Osteocyte (in vitro differentiated cells): ENCODE data around the gene MTMR2. TPM values are rescaled to one million over a fixed set of nuclear protein-coding genes. Genes with fewer than 3 reads are reported as not detected.

Source experiments
- DNase-seq: peaks from one replicate; pipeline ENCODE4 v3.0.0; 2021; ENCODE audit warnings: mixed read lengths; ENCODE audit not compliant: unreplicated experiment; ENCODE audit errors: extremely low spot score
- H3K27ac Mint-ChIP-seq: one replicate; pipeline ENCODE4 v1.8.0; 2021; ENCODE audit warnings: mild to moderate bottlenecking, mixed read lengths; ENCODE audit not compliant: unreplicated experiment
- H3K27me3 Mint-ChIP-seq: one replicate; pipeline ENCODE4 v1.8.0; 2021; ENCODE audit warnings: mixed read lengths; ENCODE audit not compliant: unreplicated experiment
- H3K36me3 Mint-ChIP-seq: one replicate; pipeline ENCODE4 v1.8.0; 2021; ENCODE audit warnings: mixed read lengths; ENCODE audit not compliant: unreplicated experiment
- H3K4me1 Mint-ChIP-seq: one replicate; pipeline ENCODE4 v1.8.0; 2021; ENCODE audit warnings: mixed read lengths; ENCODE audit not compliant: unreplicated experiment
- H3K4me3 Mint-ChIP-seq: one replicate; pipeline ENCODE4 v1.8.0; 2021; ENCODE audit warnings: mild to moderate bottlenecking, moderate library complexity, mixed read lengths; ENCODE audit not compliant: unreplicated experiment
- H3K9me3 Mint-ChIP-seq: one replicate; pipeline ENCODE4 v1.8.0; 2021; ENCODE audit warnings: mixed read lengths; ENCODE audit not compliant: unreplicated experiment
- CTCF ChIP-seq: fragments of 200-600 bp; sonication (generic); IDR thresholded peaks from 2 replicates; pipeline ENCODE4 v1.5.0; 2021; ENCODE audit warnings: antibody characterized with exemption, mild to moderate bottlenecking, moderate library complexity
- total RNA-seq: library from RNA; stranded (reverse); gene quantifications from 2 replicates; pipeline ENCODE4 v1.2.1, GENCODE V29; 2021

MTMR2 gene
- total RNA-seq, 1 donor from 2014 or later, result 41.1 TPM

GRCh38 chr11:95950905-95951304 is 27.0 kb upstream of the MTMR2 start:
- no peaks in the 10 kb centered on the region for H3K4me1 Mint-ChIP-seq
- H3K9me3 Mint-ChIP-seq, result peaks cover 5% of the 10 kb centered on the region
- no peak for TF ChIP-seq CTCF
- no peak for DNase-seq
- H3K27ac Mint-ChIP-seq, result no peak overlapping the region
- no peak overlapping the region for H3K4me3 Mint-ChIP-seq
- no peaks in the 10 kb centered on the region for H3K27me3 Mint-ChIP-seq
- no peaks in the 10 kb centered on the region for H3K36me3 Mint-ChIP-seq

- H3K27me3 Mint-ChIP-seq, result no peaks in the 10 kb centered on the region
- peaks cover 12% of the 10 kb centered on the region for H3K9me3 Mint-ChIP-seq
- H3K4me3 Mint-ChIP-seq, result no peak overlapping the region
- DNase-seq, result no peak
- no peaks in the 10 kb centered on the region for H3K36me3 Mint-ChIP-seq
- H3K27ac Mint-ChIP-seq, result no peak overlapping the region
- TF ChIP-seq CTCF, result no peak
- H3K4me1 Mint-ChIP-seq, result no peaks in the 10 kb centered on the region
Measured at GRCh38 chr11:95948637-95949036, 24.7 kb upstream of the MTMR2 start.

GRCh38 chr11:95944623-95945022 is 20.7 kb upstream of the MTMR2 start:
- H3K9me3 Mint-ChIP-seq, result peaks cover 14% of the 10 kb centered on the region
- H3K4me1 Mint-ChIP-seq, result no peaks in the 10 kb centered on the region
- DNase-seq, result no peak
- TF ChIP-seq CTCF, result no peak
- no peak overlapping the region for H3K27ac Mint-ChIP-seq
- H3K36me3 Mint-ChIP-seq, result no peaks in the 10 kb centered on the region
- no peaks in the 10 kb centered on the region for H3K27me3 Mint-ChIP-seq
- H3K4me3 Mint-ChIP-seq, result no peak overlapping the region

GRCh38 chr11:95943546-95943945 is 19.6 kb upstream of the MTMR2 start:
- H3K27ac Mint-ChIP-seq, result no peak overlapping the region
- no peaks in the 10 kb centered on the region for H3K36me3 Mint-ChIP-seq
- peaks cover 10% of the 10 kb centered on the region for H3K9me3 Mint-ChIP-seq
- H3K4me3 Mint-ChIP-seq, result no peak overlapping the region
- H3K4me1 Mint-ChIP-seq, result no peaks in the 10 kb centered on the region
- H3K27me3 Mint-ChIP-seq, result no peaks in the 10 kb centered on the region
- DNase-seq, result no peak
- no peak for TF ChIP-seq CTCF

GRCh38 chr11:95939091-95939490 is 15.2 kb upstream of the MTMR2 start:
- Mint-ChIP-seq H3K27me3 (no peaks in the 10 kb centered on the region), H3K27ac (no peak overlapping the region)
- DNase-seq, result no peak

More at GRCh38 chr11:95939091-95939490, 15.2 kb upstream of the MTMR2 start:
- no peak for TF ChIP-seq CTCF
- Mint-ChIP-seq H3K9me3 (peaks cover 7% of the 10 kb centered on the region), H3K4me1 (no peaks in the 10 kb centered on the region), H3K4me3 (no peak overlapping the region), H3K36me3 (no peaks in the 10 kb centered on the region)
